HCT116 (cell line): ENCODE measurements around the gene ITPKB. TPM values are rescaled to one million over a fixed set of nuclear protein-coding genes. Genes with fewer than 3 reads are reported as not detected.

ENCODE experiments used
- ATAC-seq: fragments of 200-7000 bp; cut with Tn5 transposase; 2 replicates; pipeline ENCODE4 v1.9.1; 2020; ENCODE audit warnings: mild to moderate bottlenecking, moderate library complexity
- Bru-seq: library from RNA; stranded (reverse); fragments of 400-500 nt; gene quantifications from one replicate; lab custom pipeline; 2021; lab: Mats Ljungman, UMichigan
- BruChase-seq, 2 experiments: library from RNA; stranded (reverse); fragments of 400-500 nt; gene quantifications; one replicate each; lab custom pipeline; 2021; lab: Mats Ljungman, UMichigan
- BruUV-seq: library from RNA; stranded (reverse); fragments of 400-500 nt; replicated peaks from 2 replicates; lab custom pipeline; 2021; lab: Mats Ljungman, UMichigan
- CTCF ChIA-PET: fragments of 300-600 bp; sonication (Branson Sonifier 250); formaldehyde crosslinking; loops from one replicate; lab custom pipeline; 2021; ENCODE audit warnings: antibody characterized with exemption; lab: Charles Lee
- POLR2A ChIA-PET: fragments of 300-600, 350-600 bp; sonication (Branson Sonifier 250); formaldehyde crosslinking; loops from one replicate; lab custom pipeline; 2021; ENCODE audit warnings: antibody characterized with exemption; lab: Charles Lee
- RAD21 ChIA-PET, 2 experiments: fragments of 300-600 bp; sonication (Branson Sonifier 250); formaldehyde crosslinking; loops; one replicate each; lab custom pipeline; 2023; ENCODE audit warnings: low total read pairs in 2 of 2; ENCODE audit not compliant: uncharacterized antibody in 2 of 2, unreplicated experiment in 2 of 2, low non-redundant PET in 1 of 2; lab: Charles Lee
- DNase-seq: peaks from one replicate; pipeline ENCODE4 v3.0.0-alpha.2; 2010; ENCODE audit warnings: low read depth, low spot score
- H2AFZ ChIP-seq: fragments of 200-600 bp; shearing (Covaris generic), sonication (generic); 2 replicates; pipeline ENCODE4 v1.6.1; 2017; ENCODE audit warnings: low read depth, mixed run types, mixed read lengths, antibody characterized with exemption, low read length; ENCODE audit not compliant: poor library complexity, severe bottlenecking
- H3K27ac ChIP-seq: 2 replicates; pipeline ENCODE4 v1.5.1; 2012; ENCODE audit warnings: low read depth, low read length
- H3K27me3 ChIP-seq: fragments of 200-600 bp; sonication (generic); 2 replicates; pipeline ENCODE4 v1.6.1; 2016; ENCODE audit warnings: mixed run types, low read length, mixed read lengths; ENCODE audit not compliant: insufficient read depth
- H3K36me3 ChIP-seq, 2 experiments: fragments of 200-500 bp in 1 of 2; fragments of 200-600 bp in 1 of 2; sonication (Bioruptor generic) in 1 of 2; sonication (generic) in 1 of 2; 2 replicates each; pipeline versions ENCODE4 v1.5.1 to v1.6.1; 2014 to 2016; ENCODE audit warnings: low read length in 2 of 2, inconsistent platforms in 1 of 2, mixed read lengths in 1 of 2, mixed run types in 1 of 2; ENCODE audit not compliant: insufficient read depth in 2 of 2, control insufficient read depth in 1 of 2
- H3K4me1 ChIP-seq, 2 experiments: fragments of 200-600 bp in 1 of 2; sonication (generic) in 1 of 2; 2 replicates each; pipeline versions ENCODE4 v1.5.1 to v1.6.1; 2012 to 2017; ENCODE audit warnings: low read length in 2 of 2, inconsistent platforms in 1 of 2, mild to moderate bottlenecking in 1 of 2, mixed read lengths in 1 of 2, mixed run types in 1 of 2, moderate library complexity in 1 of 2; ENCODE audit not compliant: insufficient read depth in 2 of 2, control insufficient read depth in 1 of 2
- H3K4me2 ChIP-seq: fragments of 200-600 bp; sonication (generic); 2 replicates; pipeline ENCODE4 v1.6.1; 2017; ENCODE audit warnings: mixed run types, low read length, mixed read lengths
- H3K4me3 ChIP-seq, 2 experiments: fragments of 200-600 bp in 1 of 2; sonication (generic) in 1 of 2; replicated peaks in 1 of 2; 2 replicates each; pipeline ENCODE4 v1.5.1; 2011 to 2016; ENCODE audit warnings: low read length in 2 of 2, control low read depth in 1 of 2, low read depth in 1 of 2, mild to moderate bottlenecking in 1 of 2, mixed read lengths in 1 of 2, mixed run types in 1 of 2
- H3K79me2 ChIP-seq: fragments of 200-600 bp; sonication (generic); 2 replicates; pipeline ENCODE4 v1.6.1; 2017; ENCODE audit warnings: mild to moderate bottlenecking, mixed run types, low read length, moderate library complexity, mixed read lengths; ENCODE audit not compliant: insufficient read depth
- H3K9ac ChIP-seq: fragments of 200-600 bp; sonication (generic); 2 replicates; pipeline ENCODE4 v1.6.1; 2016; ENCODE audit warnings: low read length, mixed read lengths
- H3K9me2 ChIP-seq: fragments of 200-600 bp; sonication (generic), shearing (Covaris generic); 2 replicates; pipeline ENCODE4 v1.6.1; 2017; ENCODE audit warnings: mixed run types, mild to moderate bottlenecking, moderate library complexity; ENCODE audit not compliant: insufficient read depth
- H3K9me3 ChIP-seq, 2 experiments: fragments of 200-500 bp in 1 of 2; fragments of 200-600 bp in 1 of 2; sonication (Bioruptor generic) in 1 of 2; sonication (generic) in 1 of 2; 2 replicates each; pipeline ENCODE4 v1.6.1; 2014 to 2017; ENCODE audit warnings: low read length in 2 of 2, mixed read lengths in 2 of 2, inconsistent platforms in 1 of 2, low read depth in 1 of 2, mild to moderate bottlenecking in 1 of 2, mixed run types in 1 of 2, moderate library complexity in 1 of 2; ENCODE audit not compliant: control insufficient read depth in 1 of 2, insufficient read depth in 1 of 2
- H4K20me1 ChIP-seq: fragments of 200-600 bp; sonication (generic), shearing (Covaris generic); 2 replicates; pipeline ENCODE4 v1.6.1; 2017; ENCODE audit warnings: mixed run types, mild to moderate bottlenecking, moderate library complexity; ENCODE audit not compliant: insufficient read depth
- ATF3 ChIP-seq: IDR thresholded peaks from 2 replicates; pipeline ENCODE4 v1.6.1; 2012
- EGR1 ChIP-seq: IDR thresholded peaks from 2 replicates; pipeline ENCODE4 v1.6.1; 2012; ENCODE audit warnings: low read depth
- ELF1 ChIP-seq: IDR thresholded peaks from 2 replicates; pipeline ENCODE4 v1.6.1; 2012; ENCODE audit warnings: low read depth, borderline replicate concordance
- EZH2 ChIP-seq: fragments of 200-600 bp; sonication (generic); IDR thresholded peaks from 2 replicates; pipeline ENCODE4 v1.6.1; 2017; ENCODE audit warnings: antibody characterized with exemption, mixed run types
- FOSL1 ChIP-seq: IDR thresholded peaks from 2 replicates; pipeline ENCODE4 v1.6.1; 2012; ENCODE audit warnings: low read depth
- JUND ChIP-seq: IDR thresholded peaks from 2 replicates; pipeline ENCODE4 v1.6.1; 2012
- POLR2AphosphoS5 ChIP-seq: IDR thresholded peaks from 2 replicates; pipeline ENCODE4 v1.6.1; 2011; ENCODE audit warnings: mild to moderate bottlenecking, low read depth, low read length, moderate library complexity
- RAD21 ChIP-seq: IDR thresholded peaks from 2 replicates; pipeline ENCODE4 v1.6.1; 2012; ENCODE audit warnings: low read depth, mild to moderate bottlenecking
- SIN3A ChIP-seq: IDR thresholded peaks from 2 replicates; pipeline ENCODE4 v1.6.1; 2012; ENCODE audit warnings: low read depth
- SP1 ChIP-seq: IDR thresholded peaks from 2 replicates; pipeline ENCODE4 v1.6.1; 2012; ENCODE audit warnings: low read depth
- SRF ChIP-seq: IDR thresholded peaks from 2 replicates; pipeline ENCODE4 v1.6.1; 2012; ENCODE audit warnings: low read depth
- TCF7L2 ChIP-seq: IDR thresholded peaks from 2 replicates; pipeline ENCODE4 v1.7.0; 2011; ENCODE audit warnings: borderline replicate concordance, inconsistent platforms; ENCODE audit not compliant: insufficient read depth, insufficient read length; ENCODE audit errors: extremely low read depth
- YY1 ChIP-seq: IDR thresholded peaks from 2 replicates; pipeline ENCODE4 v1.6.1; 2011; ENCODE audit warnings: low read length, low read depth, moderate library complexity, mild to moderate bottlenecking; ENCODE audit not compliant: insufficient replicate concordance; ENCODE audit errors: extremely low read depth
- ZNF274 ChIP-seq: fragments of 200-500 bp; sonication (Bioruptor generic); IDR thresholded peaks from 2 replicates; pipeline ENCODE4 v1.6.1; 2014; ENCODE audit warnings: mild to moderate bottlenecking, low read depth, low read length, inconsistent platforms
- intact Hi-C: fragments of 100-400 bp; cut with micrococcal nuclease; formaldehyde crosslinking; loops from 2 replicates; pipeline ENCODE4 v1.10.0; 2022
- long read RNA-seq: library from polyadenylated mRNA; unstranded; transcript quantifications from one replicate; pipeline ENCODE4 v2.0.0, GENCODE V29; 2021; ENCODE audit not compliant: unreplicated experiment
- polyA plus RNA-seq: library from polyadenylated mRNA; unstranded; fragments of >200 nt; gene quantifications from 2 replicates; pipeline ENCODE4 v1.2.1, GENCODE V29; 2012; ENCODE audit warnings: missing spikeins
- total RNA-seq: library from RNA; stranded (reverse); gene quantifications from one replicate; pipeline ENCODE4 v1.2.1, GENCODE V29; 2021; ENCODE audit not compliant: unreplicated experiment
- TF ChIP-seq, protein P1 (sequence below): IDR thresholded peaks from 2 replicates; pipeline ENCODE4 v1.6.1; 2012; ENCODE audit warnings: low read depth
- TF ChIP-seq, protein P2 (sequence below): IDR thresholded peaks from 2 replicates; pipeline ENCODE4 v1.6.1; 2011; ENCODE audit warnings: mild to moderate bottlenecking, low read length, moderate library complexity; ENCODE audit not compliant: insufficient replicate concordance; ENCODE audit errors: extremely low read depth
- TF ChIP-seq, protein P3 (sequence below): IDR thresholded peaks from 2 replicates; pipeline ENCODE4 v1.6.1; 2012

ITPKB gene
- total RNA-seq (4.4 TPM), Bru-seq, nascent RNA (percentile 42 among the genes with signal in this experiment), BruChase-seq, experiment 1, labeled RNA remaining after a 6-hour chase (percentile 39 among the genes with signal in this experiment), BruChase-seq, experiment 2, labeled RNA remaining after a 2-hour chase (percentile 43 among the genes with signal in this experiment)
- polyA plus RNA-seq = 2.3 and 2.5 TPM in 2 replicates
- long read RNA-seq, full-length matches to known transcripts = 1 of 1 reads
- long read RNA-seq, partial matches to known transcripts = 0 of 1 reads
- long read RNA-seq, other reads (novel, unspliced or antisense) = 0 of 1 reads

DNA sequence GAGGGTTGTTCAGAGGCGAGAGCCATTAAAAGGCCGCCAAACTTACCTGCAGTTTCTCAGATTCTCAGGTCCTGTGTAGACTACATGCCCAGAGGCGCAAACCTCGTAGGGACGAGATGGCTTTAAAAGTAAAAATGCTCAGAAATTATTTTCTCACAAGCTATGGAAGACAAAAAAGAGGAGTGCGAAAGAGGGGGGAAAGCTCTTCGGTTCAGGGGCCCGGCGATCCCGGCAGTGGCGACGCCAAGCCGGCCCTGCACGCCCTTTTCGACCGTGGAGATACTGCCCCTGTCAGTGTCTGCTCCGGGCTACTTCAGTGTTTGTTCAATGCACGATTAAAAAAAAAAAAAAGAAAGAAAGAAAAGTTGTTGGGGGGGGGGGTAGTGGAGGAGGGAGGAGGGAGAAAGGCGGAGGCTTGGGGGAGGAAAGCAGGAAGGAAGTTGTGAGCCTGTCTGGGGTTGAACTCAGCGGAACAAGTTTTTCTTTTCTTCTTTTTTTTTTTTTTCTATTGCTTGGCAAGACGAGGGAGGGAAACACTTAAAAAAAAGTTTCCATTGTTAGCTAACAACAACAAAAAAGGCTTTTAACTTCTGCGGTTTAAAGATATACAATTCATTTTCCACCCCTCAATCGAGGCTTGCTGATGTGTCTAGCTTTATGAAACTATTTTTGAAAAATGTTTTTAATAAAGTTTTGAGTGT, at the start of gene ITPKB:
Gene ITPKB (minus strand): TSS at position 288 of the 701 bp plus-strand sequence. CDS start 1,824 bp downstream, outside the sequence.
- DNase-seq = no peak
- H3K27me3 ChIP-seq = no peaks in the 10 kb centered on the region
- peak within 1 kb of the TSS; percentile 76 for H3K9ac ChIP-seq
- H3K9me2 ChIP-seq = no peaks in the 10 kb centered on the region
- peak within 1 kb of the TSS; percentile 37; the same call in 1 of the 2 replicates for H3K27ac ChIP-seq
- POLR2A ChIA-PET = interaction anchor here (1.4 kb wide), 1 partner anchor 76 kb away, joined by 5 read pairs; no protein-coding TSS in a partner anchor
- peak within 1 kb of the TSS; percentile 66 to 75 for H3K4me3 ChIP-seq
- H2AFZ ChIP-seq = peak within 1 kb of the TSS; percentile 97
- peak within 1 kb of the TSS; percentile 96 for H3K4me2 ChIP-seq
- no peaks in the 10 kb centered on the region for H3K9me3 ChIP-seq
- H3K36me3 ChIP-seq = no peaks in the 10 kb centered on the region
- intact Hi-C loops = no loop called here
- BruUV-seq = no TSS peak
- peak; percentile 64 for ATAC-seq
- RAD21 ChIA-PET = interaction anchor here (0.6 to 0.7 kb wide), 2 partner anchors 10 to 88 kb away, joined by 4 to 6 read pairs; no protein-coding TSS in a partner anchor
- H3K4me1 ChIP-seq = peaks cover 4 to 21% of the 10 kb centered on the region in 2 experiments; a peak in 3 of 4 replicates
- no peaks in the 10 kb centered on the region for H3K79me2 ChIP-seq
- H4K20me1 ChIP-seq = no peaks in the 10 kb centered on the region
- CTCF ChIA-PET = no interaction called here
- TF ChIP-seq EGR1 = no peak
- TF ChIP-seq, protein P1, sequence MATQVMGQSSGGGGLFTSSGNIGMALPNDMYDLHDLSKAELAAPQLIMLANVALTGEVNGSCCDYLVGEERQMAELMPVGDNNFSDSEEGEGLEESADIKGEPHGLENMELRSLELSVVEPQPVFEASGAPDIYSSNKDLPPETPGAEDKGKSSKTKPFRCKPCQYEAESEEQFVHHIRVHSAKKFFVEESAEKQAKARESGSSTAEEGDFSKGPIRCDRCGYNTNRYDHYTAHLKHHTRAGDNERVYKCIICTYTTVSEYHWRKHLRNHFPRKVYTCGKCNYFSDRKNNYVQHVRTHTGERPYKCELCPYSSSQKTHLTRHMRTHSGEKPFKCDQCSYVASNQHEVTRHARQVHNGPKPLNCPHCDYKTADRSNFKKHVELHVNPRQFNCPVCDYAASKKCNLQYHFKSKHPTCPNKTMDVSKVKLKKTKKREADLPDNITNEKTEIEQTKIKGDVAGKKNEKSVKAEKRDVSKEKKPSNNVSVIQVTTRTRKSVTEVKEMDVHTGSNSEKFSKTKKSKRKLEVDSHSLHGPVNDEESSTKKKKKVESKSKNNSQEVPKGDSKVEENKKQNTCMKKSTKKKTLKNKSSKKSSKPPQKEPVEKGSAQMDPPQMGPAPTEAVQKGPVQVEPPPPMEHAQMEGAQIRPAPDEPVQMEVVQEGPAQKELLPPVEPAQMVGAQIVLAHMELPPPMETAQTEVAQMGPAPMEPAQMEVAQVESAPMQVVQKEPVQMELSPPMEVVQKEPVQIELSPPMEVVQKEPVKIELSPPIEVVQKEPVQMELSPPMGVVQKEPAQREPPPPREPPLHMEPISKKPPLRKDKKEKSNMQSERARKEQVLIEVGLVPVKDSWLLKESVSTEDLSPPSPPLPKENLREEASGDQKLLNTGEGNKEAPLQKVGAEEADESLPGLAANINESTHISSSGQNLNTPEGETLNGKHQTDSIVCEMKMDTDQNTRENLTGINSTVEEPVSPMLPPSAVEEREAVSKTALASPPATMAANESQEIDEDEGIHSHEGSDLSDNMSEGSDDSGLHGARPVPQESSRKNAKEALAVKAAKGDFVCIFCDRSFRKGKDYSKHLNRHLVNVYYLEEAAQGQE = no peak
- no peak for TF ChIP-seq YY1
- no peak for TF ChIP-seq EZH2
- no peak for TF ChIP-seq TCF7L2
- no peak for TF ChIP-seq ZNF274
- TF ChIP-seq ATF3 = no peak
- no peak; the same call in 1 of the 2 replicates for TF ChIP-seq ELF1
- TF ChIP-seq SP1 = no peak
- TF ChIP-seq, protein P2, sequence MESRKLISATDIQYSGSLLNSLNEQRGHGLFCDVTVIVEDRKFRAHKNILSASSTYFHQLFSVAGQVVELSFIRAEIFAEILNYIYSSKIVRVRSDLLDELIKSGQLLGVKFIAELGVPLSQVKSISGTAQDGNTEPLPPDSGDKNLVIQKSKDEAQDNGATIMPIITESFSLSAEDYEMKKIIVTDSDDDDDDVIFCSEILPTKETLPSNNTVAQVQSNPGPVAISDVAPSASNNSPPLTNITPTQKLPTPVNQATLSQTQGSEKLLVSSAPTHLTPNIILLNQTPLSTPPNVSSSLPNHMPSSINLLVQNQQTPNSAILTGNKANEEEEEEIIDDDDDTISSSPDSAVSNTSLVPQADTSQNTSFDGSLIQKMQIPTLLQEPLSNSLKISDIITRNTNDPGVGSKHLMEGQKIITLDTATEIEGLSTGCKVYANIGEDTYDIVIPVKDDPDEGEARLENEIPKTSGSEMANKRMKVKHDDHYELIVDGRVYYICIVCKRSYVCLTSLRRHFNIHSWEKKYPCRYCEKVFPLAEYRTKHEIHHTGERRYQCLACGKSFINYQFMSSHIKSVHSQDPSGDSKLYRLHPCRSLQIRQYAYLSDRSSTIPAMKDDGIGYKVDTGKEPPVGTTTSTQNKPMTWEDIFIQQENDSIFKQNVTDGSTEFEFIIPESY = no peak
- no peak for TF ChIP-seq SIN3A
- TF ChIP-seq FOSL1 = no peak
- no peak for TF ChIP-seq SRF
- TF ChIP-seq RAD21 = no peak
- no peak for TF ChIP-seq POLR2AphosphoS5
- TF ChIP-seq, protein P3, sequence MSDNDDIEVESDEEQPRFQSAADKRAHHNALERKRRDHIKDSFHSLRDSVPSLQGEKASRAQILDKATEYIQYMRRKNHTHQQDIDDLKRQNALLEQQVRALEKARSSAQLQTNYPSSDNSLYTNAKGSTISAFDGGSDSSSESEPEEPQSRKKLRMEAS = no peak
- TF ChIP-seq JUND = no peak
